Liver (tissue), 9 donors: ENCODE results near the gene DPF3. TPM values are rescaled to one million over a fixed set of nuclear protein-coding genes. Genes with fewer than 3 reads are reported as not detected.
A peak's percentile ranks its signal among the peaks of the same experiment; 100 is the strongest.

Experiments used
- DNase-seq: peaks from one replicate; pipeline ENCODE4 v3.0.0-alpha.2; 2017; ENCODE audit warnings: low spot score
- H3K27ac ChIP-seq, 2 donors: one replicate each; pipeline ENCODE4 v1.7.0; 2013; ENCODE audit warnings: inconsistent platforms in 2 of 2, low read length in 2 of 2, control low read depth in 1 of 2, low read depth in 1 of 2, mild to moderate bottlenecking in 1 of 2
- H3K27me3 ChIP-seq, 4 donors: one replicate each; pipeline versions ENCODE4 v1.6.1 to v1.7.0; 2013; ENCODE audit warnings: low read length in 3 of 4, inconsistent platforms in 1 of 4, mild to moderate bottlenecking in 1 of 4, moderate library complexity in 1 of 4; ENCODE audit not compliant: control insufficient read depth in 4 of 4, insufficient read depth in 4 of 4
- H3K36me3 ChIP-seq, 4 donors: one replicate each; pipeline versions ENCODE4 v1.6.1 to v1.7.0; 2013; ENCODE audit warnings: low read length in 3 of 4, mild to moderate bottlenecking in 3 of 4, low read depth in 1 of 4, moderate library complexity in 1 of 4; ENCODE audit not compliant: control insufficient read depth in 4 of 4, insufficient read depth in 3 of 4
- H3K4me1 ChIP-seq, 4 donors: one replicate each; pipeline versions ENCODE4 v1.6.1 to v1.7.0; 2013; ENCODE audit warnings: low read length in 3 of 4, mild to moderate bottlenecking in 3 of 4, moderate library complexity in 1 of 4; ENCODE audit not compliant: control insufficient read depth in 4 of 4, insufficient read depth in 4 of 4
- H3K4me3 ChIP-seq, 3 donors: one replicate each; pipeline versions ENCODE4 v1.6.1 to v1.7.0; 2013; ENCODE audit warnings: low read length in 3 of 3, control low read depth in 1 of 3, low read depth in 1 of 3, mild to moderate bottlenecking in 1 of 3
- H3K9ac ChIP-seq, 2 donors: one replicate each; pipeline ENCODE4 v1.7.0; 2013; ENCODE audit warnings: low read length in 2 of 2, mild to moderate bottlenecking in 2 of 2, moderate library complexity in 2 of 2, control low read depth in 1 of 2, low read depth in 1 of 2
- H3K9me3 ChIP-seq, 4 donors: one replicate each; pipeline versions ENCODE4 v1.6.1 to v1.7.0; 2013; ENCODE audit warnings: low read length in 3 of 4; ENCODE audit not compliant: control insufficient read depth in 4 of 4
- EGR1 ChIP-seq, 2 donors: IDR thresholded peaks; 2 replicates each; pipeline ENCODE4 v1.6.1; 2016 to 2018; ENCODE audit warnings: antibody characterized with exemption in 2 of 2, low read depth in 2 of 2
- FOXA1 ChIP-seq: IDR thresholded peaks from 2 replicates; pipeline ENCODE4 v1.6.1; 2016; ENCODE audit warnings: antibody characterized with exemption
- FOXA2 ChIP-seq: IDR thresholded peaks from 2 replicates; pipeline ENCODE4 v1.6.1; 2016; ENCODE audit warnings: antibody characterized with exemption
- GABPA ChIP-seq, 2 donors: IDR thresholded peaks in 1 of 2; conservative IDR thresholded peaks in 1 of 2; 2 replicates each; pipeline ENCODE4 v1.6.1; 2016; ENCODE audit warnings: antibody characterized with exemption in 2 of 2, mild to moderate bottlenecking in 1 of 2, moderate library complexity in 1 of 2
- HNF4A ChIP-seq, 2 donors: conservative IDR thresholded peaks; 2 replicates each; pipeline ENCODE4 v1.6.1; 2016; ENCODE audit warnings: antibody characterized with exemption in 2 of 2, mild to moderate bottlenecking in 2 of 2
- HNF4G ChIP-seq: IDR thresholded peaks from 2 replicates; pipeline ENCODE4 v1.6.1; 2016; ENCODE audit warnings: antibody characterized with exemption
- NR2F2 ChIP-seq: IDR thresholded peaks from 2 replicates; pipeline ENCODE4 v1.6.1; 2016; ENCODE audit warnings: antibody characterized with exemption
- RAD21 ChIP-seq, 2 donors: IDR thresholded peaks; 2 replicates each; pipeline ENCODE4 v1.6.1; 2016; ENCODE audit warnings: antibody characterized with exemption in 2 of 2, mild to moderate bottlenecking in 2 of 2
- REST ChIP-seq: IDR thresholded peaks from 2 replicates; pipeline ENCODE4 v1.6.1; 2016; ENCODE audit warnings: antibody characterized with exemption, mild to moderate bottlenecking
- RXRA ChIP-seq, 2 donors: IDR thresholded peaks; 2 replicates each; pipeline ENCODE4 v1.6.1; 2017 to 2018; ENCODE audit warnings: antibody characterized with exemption in 2 of 2, mild to moderate bottlenecking in 1 of 2
- SP1 ChIP-seq: IDR thresholded peaks from 2 replicates; pipeline ENCODE4 v1.6.1; 2018; ENCODE audit warnings: antibody characterized with exemption, mild to moderate bottlenecking
- TAF1 ChIP-seq: conservative IDR thresholded peaks from 2 replicates; pipeline ENCODE4 v1.6.1; 2016; ENCODE audit warnings: antibody characterized with exemption, mild to moderate bottlenecking
- YY1 ChIP-seq: IDR thresholded peaks from 2 replicates; pipeline ENCODE4 v1.6.1; 2016; ENCODE audit warnings: antibody characterized with exemption, mild to moderate bottlenecking
- ZBTB33 ChIP-seq: IDR thresholded peaks from 2 replicates; pipeline ENCODE4 v1.6.1; 2016; ENCODE audit warnings: antibody characterized with exemption
- WGBS: extraction: QIAGEN DNeasy Blood & Tissue Kit; methylation state at CpG from one replicate; pipeline ENCODE4 v1.1.7; 2013; 5-methylcytosine and 5-hydroxymethylcytosine counted together
- polyA plus RNA-seq, 2 donors: library from polyadenylated mRNA; stranded (reverse) in 1 of 2; unstranded in 1 of 2; fragments of 200-250 nt in 1 of 2; fragments of >200 nt in 1 of 2; fragmentation: Nextera tagmentation in 1 of 2; extraction: Ambion mirVana in 1 of 2; gene quantifications; one replicate each; pipeline versions ENCODE4 v1.2.1 to v1.2.3, GENCODE V29; 2013 to 2015
- total RNA-seq, 2 donors: library from RNA; depleted of rRNA; stranded (reverse); fragments of >200 nt; gene quantifications; one replicate each; pipeline ENCODE4 v1.2.3, GENCODE V29; 2014
- TF ChIP-seq, protein P1 (sequence below): IDR thresholded peaks from 2 replicates; pipeline ENCODE4 v1.6.1; 2016; ENCODE audit warnings: antibody characterized with exemption
- donor health status: healthy.
- donor health status: healthy.
- donor health status: healthy.
- donor health status: healthy.
- donor health status: healthy.

DPF3 gene
- total and polyA plus RNA-seq, 4 donors: 1.1 to 23.2 (median 2.5) TPM

DNA sequence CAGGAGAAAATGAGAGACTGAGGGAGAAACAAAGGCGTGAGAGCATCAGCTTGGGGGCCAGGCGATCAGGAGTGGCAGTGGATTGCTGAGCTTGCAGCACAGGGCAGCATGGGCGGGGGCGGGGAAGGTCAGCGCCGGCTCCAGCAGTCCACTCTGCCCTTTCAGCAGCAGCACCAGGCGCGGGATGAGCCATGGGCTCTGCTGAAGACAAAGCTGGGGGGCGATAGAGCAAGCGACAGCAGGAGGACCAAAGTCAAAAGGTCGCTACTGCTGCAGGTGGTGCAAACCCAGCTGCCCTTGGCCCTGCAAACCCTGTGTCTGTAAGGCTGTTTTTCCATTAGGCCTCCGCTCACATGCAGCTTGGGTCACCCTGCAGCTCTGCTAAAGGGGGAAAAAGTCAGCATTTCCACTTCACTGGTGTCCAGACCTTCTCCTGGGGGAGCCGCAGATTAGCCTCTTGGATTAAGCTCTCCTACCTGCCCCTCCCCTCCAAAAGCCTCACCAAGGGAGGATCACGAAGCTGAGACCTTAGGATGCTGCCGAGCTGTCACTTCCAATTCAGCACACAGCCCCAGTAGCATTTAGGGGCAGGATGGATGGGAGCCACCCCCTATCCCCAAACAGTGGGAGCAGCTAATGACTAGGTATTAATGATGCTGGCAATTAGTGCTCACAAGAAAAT, 204.8 kb downstream of the DPF3 start:
- H3K36me3 ChIP-seq: peaks cover 3 to 28% (median 11%) of the 10 kb centered on the region in 4 donors
- no peak overlapping the region for H3K27ac ChIP-seq
- TF ChIP-seq HNF4A (conservative IDR thresholded peaks at IDR 0.05): no peak
- TF ChIP-seq EGR1 (IDR thresholded peaks at IDR 0.05; ENCODE audit: low read depth in 2 of 2): no peak
- no peak for TF ChIP-seq ZBTB33
- WGBS: 92% methylated on average over 15 of the region's 15 CpGs
- H3K27me3 ChIP-seq: no peaks in the 10 kb centered on the region
- H3K4me3 ChIP-seq: no peak overlapping the region
- no peaks in the 10 kb centered on the region for H3K4me1 ChIP-seq
- H3K9me3 ChIP-seq: no peaks in the 10 kb centered on the region
- no peak overlapping the region for H3K9ac ChIP-seq
- peak; percentile 42 for DNase-seq

DNA sequence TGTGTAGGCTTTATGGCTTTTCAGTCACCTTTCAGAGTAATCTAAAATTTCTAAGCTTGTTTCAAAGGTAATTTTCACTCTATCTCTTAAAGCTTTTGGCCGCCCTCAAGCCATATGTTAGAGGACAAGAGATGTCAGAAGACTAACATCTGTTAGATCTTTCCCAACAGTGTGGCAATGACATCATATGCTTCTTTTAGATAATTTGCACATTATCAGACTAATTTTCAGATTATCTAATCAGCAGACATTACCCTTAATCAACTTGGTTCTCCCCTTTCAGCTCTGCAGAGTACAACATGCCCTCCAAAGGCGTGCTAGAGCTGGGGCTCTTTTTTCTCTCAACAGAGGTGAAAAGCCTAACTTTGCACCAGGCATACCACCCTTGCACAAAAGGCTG, 207.1 kb downstream of the DPF3 start:
- H3K9me3 ChIP-seq: no peaks in the 10 kb centered on the region
- WGBS: 94% methylated on average over 2 of the region's 2 CpGs
- TF ChIP-seq, protein P1, sequence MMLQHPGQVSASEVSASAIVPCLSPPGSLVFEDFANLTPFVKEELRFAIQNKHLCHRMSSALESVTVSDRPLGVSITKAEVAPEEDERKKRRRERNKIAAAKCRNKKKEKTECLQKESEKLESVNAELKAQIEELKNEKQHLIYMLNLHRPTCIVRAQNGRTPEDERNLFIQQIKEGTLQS: no peak
- no peak for TF ChIP-seq REST
- TF ChIP-seq RAD21 (IDR thresholded peaks at IDR 0.05): no peak
- no peak for TF ChIP-seq SP1
- TF ChIP-seq YY1: no peak
- no peak for TF ChIP-seq HNF4G
- no peak for TF ChIP-seq FOXA1
- no peak for TF ChIP-seq GABPA (IDR thresholded peaks at IDR 0.05 in 1 of 2, conservative IDR thresholded peaks at IDR 0.05 in 1 of 2)
- TF ChIP-seq NR2F2: no peak
- no peak for TF ChIP-seq FOXA2
- TF ChIP-seq RXRA (IDR thresholded peaks at IDR 0.05): no peak
- TF ChIP-seq TAF1: no peak
- TF ChIP-seq ZBTB33: no peak

More for the DNA sequence above, 207.1 kb downstream of the DPF3 start:
- H3K9ac ChIP-seq: no peak overlapping the region
- no peak overlapping the region for H3K4me3 ChIP-seq
- peaks cover 0 to 20% (median 6%) of the 10 kb centered on the region in 4 donors for H3K36me3 ChIP-seq
- H3K27me3 ChIP-seq: no peaks in the 10 kb centered on the region
- H3K4me1 ChIP-seq: no peaks in the 10 kb centered on the region
- DNase-seq: no peak
- H3K27ac ChIP-seq: no peak overlapping the region
